Keratinocyte (primary cell): ENCODE results near the gene CGNL1. TPM values are rescaled to one million over a fixed set of nuclear protein-coding genes. Genes with fewer than 3 reads are reported as not detected.

Experiments used
- DNase-seq: peaks from one replicate; pipeline ENCODE4 v3.0.0-alpha.2; 2011; ENCODE audit warnings: low read depth, missing footprints, low spot score
- FAIRE-seq: peaks from 2 replicates; lab custom pipeline; 2011; peaks lifted over from hg19 to GRCh38; lab: Jason Lieb, UNC
- H2AFZ ChIP-seq: 2 replicates; pipeline ENCODE4 v1.6.0; 2012; ENCODE audit warnings: low read length, control low read depth, inconsistent platforms; ENCODE audit not compliant: control insufficient read depth
- H3K27ac ChIP-seq: 2 replicates; pipeline ENCODE4 v1.5.1; 2011; ENCODE audit warnings: low read length; ENCODE audit not compliant: control insufficient read depth, insufficient read depth
- H3K27me3 ChIP-seq: 3 replicates; pipeline ENCODE4 v1.6.0; 2011; ENCODE audit warnings: low read length; ENCODE audit not compliant: control insufficient read depth, insufficient read depth; ENCODE audit errors: extremely low read depth
- H3K36me3 ChIP-seq, 2 experiments: 2 replicates in 1 of 2; 3 replicates in 1 of 2; pipeline ENCODE4 v1.5.1; 2011; ENCODE audit warnings: low read length in 2 of 2, mild to moderate bottlenecking in 1 of 2; ENCODE audit not compliant: control insufficient read depth in 2 of 2, insufficient read depth in 2 of 2; ENCODE audit errors: extremely low read depth in 1 of 2
- H3K4me1 ChIP-seq: 3 replicates; pipeline ENCODE4 v1.5.1; 2011; ENCODE audit warnings: low read length; ENCODE audit not compliant: control insufficient read depth, insufficient read depth; ENCODE audit errors: extremely low read depth
- H3K4me2 ChIP-seq: 3 replicates; pipeline ENCODE4 v1.6.0; 2011; ENCODE audit warnings: low read depth, low read length; ENCODE audit not compliant: control insufficient read depth, insufficient read depth; ENCODE audit errors: extremely low read depth
- H3K4me3 ChIP-seq, 3 experiments: fragments of 200-600 bp in 1 of 3; sonication (generic) in 1 of 3; 2 replicates in 2 of 3; 3 replicates in 1 of 3; pipeline ENCODE4 v1.5.1; 2011 to 2016; ENCODE audit warnings: low read length in 3 of 3, mild to moderate bottlenecking in 3 of 3, control low read depth in 2 of 3, inconsistent platforms in 1 of 3, low read depth in 1 of 3, mixed read lengths in 1 of 3, mixed run types in 1 of 3, moderate library complexity in 1 of 3; ENCODE audit not compliant: control insufficient read depth in 2 of 3, insufficient read depth in 2 of 3; ENCODE audit errors: extremely low read depth in 1 of 3
- H3K79me2 ChIP-seq: 2 replicates; pipeline ENCODE4 v1.6.0; 2012; ENCODE audit warnings: low read length; ENCODE audit not compliant: control insufficient read depth, insufficient read depth
- H3K9ac ChIP-seq: 3 replicates; pipeline ENCODE4 v1.6.0; 2011; ENCODE audit warnings: low read length; ENCODE audit not compliant: control insufficient read depth, insufficient read depth; ENCODE audit errors: extremely low read depth
- H3K9me1 ChIP-seq: 3 replicates; pipeline ENCODE4 v1.6.0; 2011; ENCODE audit warnings: low read length; ENCODE audit not compliant: control insufficient read depth, insufficient read depth; ENCODE audit errors: extremely low read depth
- H3K9me3 ChIP-seq: 2 replicates; pipeline ENCODE4 v1.5.1; 2012; ENCODE audit warnings: low read depth, low read length; ENCODE audit not compliant: control insufficient read depth
- H4K20me1 ChIP-seq: 3 replicates; pipeline ENCODE4 v1.6.0; 2011; ENCODE audit warnings: low read length; ENCODE audit not compliant: control insufficient read depth, insufficient read depth; ENCODE audit errors: extremely low read depth
- EZH2 ChIP-seq: IDR thresholded peaks from one replicate; pipeline ENCODE4 v1.6.1; 2012; ENCODE audit warnings: inconsistent platforms, mild to moderate bottlenecking, low read length, moderate library complexity
- dilution Hi-C: fragments of 300-500 bp; cut with MboI; formaldehyde crosslinking; loops from one replicate; pipeline ENCODE4 v1.7.0; 2020; ENCODE audit warnings: low sequenced_read_pairs; ENCODE audit not compliant: extremely low pct_ligation_motif_present
- polyA plus RNA-seq, 5 experiments: library from polyadenylated mRNA; depleted of rRNA in 3 of 5; stranded (reverse) in 3 of 5; stranded (forward) in 1 of 5; unstranded in 1 of 5; fragments of >200 nt; gene quantifications; 1 replicate in 1 of 5; 2 replicates in 3 of 5; 3 replicates in 1 of 5; pipeline versions ENCODE4 v1.2.1 to v1.2.3, GENCODE V29; 2011 to 2012; ENCODE audit warnings: missing spikeins in 2 of 5, low read depth in 1 of 5, low replicate concordance in 1 of 5
- TF ChIP-seq, protein P1 (sequence below), 3 experiments: IDR thresholded peaks in 1 of 3; conservative IDR thresholded peaks in 1 of 3; optimal IDR thresholded peaks in 1 of 3; 2 replicates in 2 of 3; 3 replicates in 1 of 3; pipeline versions ENCODE3 to v1.5.1; 2011; ENCODE audit warnings: low read length in 3 of 3, mild to moderate bottlenecking in 3 of 3, moderate library complexity in 2 of 3, control low read depth in 1 of 3, inconsistent platforms in 1 of 3; ENCODE audit not compliant: insufficient read depth in 2 of 3; ENCODE audit errors: extremely low read depth in 1 of 3

The CGNL1 gene
- polyA plus RNA-seq, 1 donor (not counting 4 experiments of a cell fraction or from before 2014, with no cell fraction given): 0.05 TPM

DNA sequence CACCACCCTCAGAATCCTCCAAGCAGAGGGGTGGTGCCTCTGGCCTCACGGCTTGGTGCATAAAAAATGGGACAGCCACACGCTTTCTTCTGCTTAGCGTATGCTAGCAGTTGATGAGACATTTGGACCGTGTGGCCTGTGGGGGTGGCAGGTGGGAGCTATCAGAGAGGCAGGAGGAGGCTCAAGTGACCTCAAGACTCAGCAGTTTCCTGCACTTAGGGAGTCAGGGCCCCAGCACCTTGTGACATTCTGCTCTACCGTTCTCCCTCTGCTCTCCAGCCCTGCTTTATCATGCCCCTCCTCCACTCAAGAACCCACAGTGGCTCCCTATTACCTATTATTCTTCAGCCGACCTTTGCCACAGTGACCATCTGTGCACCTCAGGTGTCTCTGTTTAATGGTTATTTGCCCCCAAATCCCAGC is 41.0 kb upstream of the CGNL1 start:
- no peak for DNase-seq
- peaks cover 11% of the 10 kb centered on the region for H3K27me3 ChIP-seq
- H3K27ac ChIP-seq: no peak overlapping the region
- H4K20me1 ChIP-seq: no peaks in the 10 kb centered on the region
- TF ChIP-seq EZH2: no peak
- TF ChIP-seq, protein P1, sequence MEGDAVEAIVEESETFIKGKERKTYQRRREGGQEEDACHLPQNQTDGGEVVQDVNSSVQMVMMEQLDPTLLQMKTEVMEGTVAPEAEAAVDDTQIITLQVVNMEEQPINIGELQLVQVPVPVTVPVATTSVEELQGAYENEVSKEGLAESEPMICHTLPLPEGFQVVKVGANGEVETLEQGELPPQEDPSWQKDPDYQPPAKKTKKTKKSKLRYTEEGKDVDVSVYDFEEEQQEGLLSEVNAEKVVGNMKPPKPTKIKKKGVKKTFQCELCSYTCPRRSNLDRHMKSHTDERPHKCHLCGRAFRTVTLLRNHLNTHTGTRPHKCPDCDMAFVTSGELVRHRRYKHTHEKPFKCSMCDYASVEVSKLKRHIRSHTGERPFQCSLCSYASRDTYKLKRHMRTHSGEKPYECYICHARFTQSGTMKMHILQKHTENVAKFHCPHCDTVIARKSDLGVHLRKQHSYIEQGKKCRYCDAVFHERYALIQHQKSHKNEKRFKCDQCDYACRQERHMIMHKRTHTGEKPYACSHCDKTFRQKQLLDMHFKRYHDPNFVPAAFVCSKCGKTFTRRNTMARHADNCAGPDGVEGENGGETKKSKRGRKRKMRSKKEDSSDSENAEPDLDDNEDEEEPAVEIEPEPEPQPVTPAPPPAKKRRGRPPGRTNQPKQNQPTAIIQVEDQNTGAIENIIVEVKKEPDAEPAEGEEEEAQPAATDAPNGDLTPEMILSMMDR (optimal IDR thresholded peaks at IDR 0.05 in 1 of 3, IDR thresholded peaks at IDR 0.05 in 1 of 3, conservative IDR thresholded peaks at IDR 0.05 in 1 of 3; ENCODE audit: extremely low read depth in 1 of 3, insufficient read depth in 2 of 3, low read length in 3 of 3): no peak
- H3K9me3 ChIP-seq: no peaks in the 10 kb centered on the region
- no peaks in the 10 kb centered on the region for H3K9me1 ChIP-seq
- H3K4me2 ChIP-seq: no peak overlapping the region
- no peak for FAIRE-seq
- dilution Hi-C loops: loop anchor here (25.0 kb wide), 1 partner anchor 202 kb away; no protein-coding TSS in a partner anchor
- no peak overlapping the region for H3K9ac ChIP-seq
- no peaks in the 10 kb centered on the region for H3K36me3 ChIP-seq
- H3K4me1 ChIP-seq: peaks cover 13% of the 10 kb centered on the region
- H2AFZ ChIP-seq: no peak overlapping the region
- H3K4me3 ChIP-seq: no peak overlapping the region
- no peaks in the 10 kb centered on the region for H3K79me2 ChIP-seq

DNA sequence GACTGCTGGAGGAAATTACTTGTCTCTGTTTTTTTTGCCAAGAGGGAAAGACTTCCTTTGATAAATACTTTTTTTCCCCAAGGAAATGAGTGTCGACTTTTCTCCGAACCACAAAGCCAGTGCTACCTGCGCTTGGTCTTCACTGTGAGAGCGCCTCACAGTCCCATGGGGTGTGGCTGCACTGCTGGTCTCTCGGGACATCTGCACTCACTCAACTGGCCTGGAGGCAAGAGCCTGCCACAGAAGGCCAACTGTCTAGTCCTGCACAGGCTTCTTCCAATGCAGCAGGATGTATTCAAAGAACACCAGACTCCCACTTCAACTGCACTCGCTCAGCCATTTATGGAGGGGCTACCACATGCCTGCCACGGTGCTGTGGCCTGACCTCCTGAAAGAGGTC is 40.6 kb upstream of the CGNL1 start:
- H3K9me3 ChIP-seq: no peaks in the 10 kb centered on the region
- no peaks in the 10 kb centered on the region for H4K20me1 ChIP-seq
- DNase-seq: no peak
- no peak overlapping the region for H3K27ac ChIP-seq
- H3K27me3 ChIP-seq: peaks cover 11% of the 10 kb centered on the region
- no peaks in the 10 kb centered on the region for H3K36me3 ChIP-seq
- H3K4me3 ChIP-seq: no peak overlapping the region
- H3K9ac ChIP-seq: no peak overlapping the region
- FAIRE-seq: no peak
- H3K9me1 ChIP-seq: no peaks in the 10 kb centered on the region
- peaks cover 13% of the 10 kb centered on the region for H3K4me1 ChIP-seq
- TF ChIP-seq, protein P1 (optimal IDR thresholded peaks at IDR 0.05 in 1 of 3, IDR thresholded peaks at IDR 0.05 in 1 of 3, conservative IDR thresholded peaks at IDR 0.05 in 1 of 3; ENCODE audit: extremely low read depth in 1 of 3, insufficient read depth in 2 of 3, low read length in 3 of 3): no peak
- TF ChIP-seq EZH2: no peak
- dilution Hi-C loops: loop anchor here (25.0 kb wide), 1 partner anchor 202 kb away; no protein-coding TSS in a partner anchor
- no peaks in the 10 kb centered on the region for H3K79me2 ChIP-seq
- H2AFZ ChIP-seq: no peak overlapping the region
- no peak overlapping the region for H3K4me2 ChIP-seq
